ENCODE data around the gene KLF16.
"Not testable (repeated sequence)": the region's sequence is repeated elsewhere in the genome, so short reads cannot be mapped to it uniquely, and the experiment has no call there.

KLF16 gene

GRCh38 chr19:1901940-1902404, 38.6 kb upstream of the KLF16 start:
- TF ChIP-seq CTCF (IDR thresholded peaks at IDR 0.05; ENCODE audit: low read depth, low read length): no peak
- H3K4me3 ChIP-seq (replicated peaks in 1 of 2; ENCODE audit: low read depth in 2 of 2, low read length in 2 of 2): no peak overlapping the region
- no peak for DNase-seq (ENCODE audit: low read depth in 2 of 2)

GRCh38 chr19:1896508-1896907, 33.1 kb upstream of the KLF16 start:
- no peak for TF ChIP-seq CTCF (IDR thresholded peaks at IDR 0.05; ENCODE audit: low read depth, low read length)
- DNase-seq (ENCODE audit: low read depth in 2 of 2): no peak
- no peak overlapping the region for H3K4me3 ChIP-seq (replicated peaks in 1 of 2; ENCODE audit: low read depth in 2 of 2, low read length in 2 of 2)

- no peak for TF ChIP-seq CTCF (IDR thresholded peaks at IDR 0.05; ENCODE audit: low read depth, low read length)
- no peak for DNase-seq (ENCODE audit: low read depth in 2 of 2)
Observed at GRCh38 chr19:1893791-1894190, 30.4 kb upstream of the KLF16 start.

GRCh38 chr19:1889907-1890306, 26.5 kb upstream of the KLF16 start:
- TF ChIP-seq CTCF (IDR thresholded peaks at IDR 0.05; ENCODE audit: low read depth, low read length): no peak
- DNase-seq (ENCODE audit: low read depth in 2 of 2): no peak

More at GRCh38 chr19:1893791-1894190, 30.4 kb upstream of the KLF16 start:
- H3K4me3 ChIP-seq (replicated peaks in 1 of 2; ENCODE audit: low read depth in 2 of 2, low read length in 2 of 2): no peak overlapping the region

GRCh38 chr19:1888385-1888784, 25.0 kb upstream of the KLF16 start:
- no peak for TF ChIP-seq CTCF (IDR thresholded peaks at IDR 0.05; ENCODE audit: low read depth, low read length)
- no peak for DNase-seq (ENCODE audit: low read depth in 2 of 2)
- H3K4me3 ChIP-seq (replicated peaks in 1 of 2; ENCODE audit: low read depth in 2 of 2, low read length in 2 of 2): no peak overlapping the region

More at GRCh38 chr19:1889907-1890306, 26.5 kb upstream of the KLF16 start:
- H3K4me3 ChIP-seq (replicated peaks in 1 of 2; ENCODE audit: low read depth in 2 of 2, low read length in 2 of 2): no peak overlapping the region

GRCh38 chr19:1886360-1886759, 23.0 kb upstream of the KLF16 start:
- not testable (repeated sequence) for H3K4me3 ChIP-seq (replicated peaks in 1 of 2; ENCODE audit: low read depth in 2 of 2, low read length in 2 of 2); DNase-seq (ENCODE audit: low read depth in 2 of 2)

- peak within 1 kb of the TSS; percentile 92 to 99 for H3K4me3 ChIP-seq (replicated peaks in 1 of 2; ENCODE audit: low read depth in 2 of 2, low read length in 2 of 2)
- DNase-seq (ENCODE audit: low read depth in 2 of 2): peak; percentile 89 to 95
Observed at GRCh38 chr19:1885398-1886119, 22.2 kb upstream of the KLF16 start, which contains the start of gene ABHD17A. TSS of gene ABHD17A (minus strand) at chr19:1885496. CDS start at chr19:1881566, 3,930 bp downstream.

Measured in cardiac fibroblast (primary cell).